NCI-H226 (cell line): ENCODE measurements around the gene SPACA5B.
"Not testable (repeated sequence)": the region's sequence is repeated elsewhere in the genome, so short reads cannot be mapped to it uniquely, and the experiment has no call there.

Experiments used
- DNase-seq: peaks from one replicate; pipeline ENCODE4 v3.0.0-alpha.2; 2015

Gene SPACA5B

DNA sequence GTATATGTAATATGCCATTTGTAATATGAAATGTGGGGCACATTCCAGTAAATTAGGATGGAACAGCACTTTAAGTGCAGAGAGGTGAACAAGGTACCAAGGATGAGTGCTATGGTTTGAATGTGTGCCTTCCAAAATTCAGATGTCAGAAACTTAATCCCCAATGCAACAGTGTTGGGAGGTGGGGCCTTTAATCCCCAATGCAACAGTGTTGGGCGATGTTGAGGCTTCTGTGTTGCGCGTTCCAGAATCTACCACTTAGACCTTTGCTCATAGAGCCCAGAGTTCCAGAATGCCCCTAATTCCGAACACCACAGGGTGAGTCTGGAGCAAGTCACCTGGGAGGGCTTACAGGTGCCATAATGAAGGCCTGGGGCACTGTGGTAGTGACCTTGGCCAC is at the start of gene SPACA5B:
TSS of gene SPACA5B (plus strand) at position 301 of the 400 bp plus-strand sequence. CDS start at position 363, 62 bp downstream.
- not testable (repeated sequence) for DNase-seq

GRCh38 chrX:48083212-48083611 is 47.2 kb upstream of the SPACA5B start:
- DNase-seq = no peak

DNA sequence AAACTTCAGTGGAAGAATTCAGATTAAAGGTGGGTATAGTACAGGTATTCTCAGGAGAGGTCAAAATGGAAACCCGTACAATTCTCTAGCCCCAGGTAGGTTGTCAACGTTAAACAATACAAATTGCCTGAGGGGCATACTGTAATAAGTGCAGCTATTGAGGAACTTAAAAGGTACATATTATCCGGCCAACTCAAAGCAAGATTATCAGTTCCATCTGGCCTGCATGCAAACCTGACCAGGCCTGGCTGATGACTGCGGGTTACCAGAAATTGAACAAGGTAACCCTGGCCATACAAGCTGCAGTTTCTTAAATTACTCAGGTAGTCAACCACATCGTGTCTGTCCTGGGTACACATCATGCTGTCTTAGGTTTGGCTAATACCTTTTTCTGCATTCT is 46.7 kb upstream of the SPACA5B start:
- DNase-seq = no peak

DNA sequence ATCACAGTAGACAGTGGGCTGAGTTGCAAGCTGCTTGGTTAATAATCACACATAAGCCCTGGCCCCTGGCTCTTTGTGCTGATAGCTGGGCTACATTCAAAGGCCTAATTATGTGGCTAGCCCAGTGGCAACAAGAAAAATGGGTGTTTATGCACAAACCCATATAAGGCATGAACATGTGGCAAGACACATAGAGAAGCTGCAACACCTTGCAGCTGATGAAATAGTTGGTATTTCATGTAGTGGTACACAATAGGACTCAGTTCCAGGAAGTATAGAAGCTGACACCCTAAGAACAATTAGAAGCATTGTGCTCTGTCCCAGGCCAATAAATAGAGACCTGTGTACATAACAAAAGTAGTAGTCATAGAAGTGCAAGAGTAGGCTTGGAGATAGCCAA is 44.3 kb upstream of the SPACA5B start:
- DNase-seq = no peak

- no peak for DNase-seq
Observed at GRCh38 chrX:48090123-48090522, 40.3 kb upstream of the SPACA5B start.

- DNase-seq = not testable (repeated sequence)
Observed at GRCh38 chrX:48092558-48092957, 37.9 kb upstream of the SPACA5B start.

DNA sequence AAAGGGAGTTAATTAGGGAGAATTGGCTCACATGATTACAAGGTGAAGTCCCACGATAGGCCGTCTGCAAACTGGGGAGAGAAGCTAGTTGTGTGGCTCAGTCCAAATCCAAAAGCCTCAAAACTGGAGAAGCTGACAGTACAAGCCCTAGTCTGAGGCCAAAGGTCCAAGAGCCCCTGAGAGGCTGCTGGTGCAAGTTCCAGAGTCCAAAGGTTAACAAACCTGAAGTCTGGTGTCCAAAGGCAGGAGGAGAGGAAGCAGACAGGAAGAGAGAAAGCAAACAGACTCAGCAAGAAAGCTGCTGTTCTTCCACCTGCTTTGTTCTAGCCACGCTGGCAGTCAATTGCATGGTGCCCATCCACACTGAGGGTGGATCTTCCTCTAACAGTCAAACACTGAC is 29.0 kb upstream of the SPACA5B start:
- DNase-seq = no peak

- no peak for DNase-seq
Observed at GRCh38 chrX:48102874-48103374, 27.5 kb upstream of the SPACA5B start.

GRCh38 chrX:48107717-48108116 is 22.7 kb upstream of the SPACA5B start:
- DNase-seq = no peak

GRCh38 chrX:48125286-48125685 is 5.1 kb upstream of the SPACA5B start:
- DNase-seq = not testable (repeated sequence)

DNA sequence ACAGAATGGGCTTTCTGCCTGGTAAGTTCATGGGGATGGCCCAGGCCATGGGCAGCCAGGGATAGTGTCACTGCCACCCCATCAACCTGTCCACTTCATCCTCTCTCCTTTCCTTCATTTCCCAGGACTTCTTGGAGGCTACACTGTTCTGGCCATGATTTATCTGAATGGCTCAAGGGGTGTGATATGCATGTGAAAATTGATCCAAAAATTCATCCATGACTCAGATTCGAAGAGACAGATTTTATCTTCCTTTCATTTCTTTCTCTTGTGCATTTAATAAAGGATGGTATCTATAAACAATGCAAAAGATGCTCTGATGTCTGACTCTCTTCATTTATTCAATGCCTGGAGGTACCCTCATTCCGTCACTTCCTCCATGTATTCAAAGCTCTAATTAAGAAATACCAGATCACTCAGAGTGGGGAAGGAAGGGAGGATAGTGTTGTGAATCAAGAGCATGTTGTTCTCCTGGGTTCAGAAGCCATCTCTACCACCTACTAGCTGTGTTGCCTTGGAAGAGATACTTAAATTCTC is 1.9 kb downstream of the SPACA5B start:
- not testable (repeated sequence) for DNase-seq

DNA sequence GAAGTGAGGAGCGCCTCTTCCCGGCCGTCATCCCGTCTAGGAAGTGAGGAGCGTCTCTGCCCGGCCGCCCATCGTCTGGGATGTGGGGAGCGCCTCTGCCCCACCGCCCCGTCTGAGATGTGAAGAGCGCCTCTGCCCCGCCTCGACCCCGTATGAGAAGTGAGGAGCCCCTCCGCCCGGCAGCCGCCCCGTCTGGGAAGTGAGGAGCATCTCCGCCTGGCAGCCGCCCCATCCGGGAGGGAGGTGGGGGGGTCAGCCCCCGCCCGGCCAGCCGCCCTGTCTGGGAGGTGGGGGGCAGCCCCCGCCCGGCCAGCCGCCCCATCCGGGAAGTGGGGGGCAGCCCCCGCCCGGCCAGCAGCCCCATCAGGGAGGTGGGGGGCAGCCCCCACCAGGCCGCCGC is 8.7 kb downstream of the SPACA5B start:
- not testable (repeated sequence) for DNase-seq

GRCh38 chrX:48141810-48142508 is 11.5 kb downstream of the SPACA5B start:
- not testable (repeated sequence) for DNase-seq

GRCh38 chrX:48142697-48143096 is 12.3 kb downstream of the SPACA5B start:
- DNase-seq = not testable (repeated sequence)

DNA sequence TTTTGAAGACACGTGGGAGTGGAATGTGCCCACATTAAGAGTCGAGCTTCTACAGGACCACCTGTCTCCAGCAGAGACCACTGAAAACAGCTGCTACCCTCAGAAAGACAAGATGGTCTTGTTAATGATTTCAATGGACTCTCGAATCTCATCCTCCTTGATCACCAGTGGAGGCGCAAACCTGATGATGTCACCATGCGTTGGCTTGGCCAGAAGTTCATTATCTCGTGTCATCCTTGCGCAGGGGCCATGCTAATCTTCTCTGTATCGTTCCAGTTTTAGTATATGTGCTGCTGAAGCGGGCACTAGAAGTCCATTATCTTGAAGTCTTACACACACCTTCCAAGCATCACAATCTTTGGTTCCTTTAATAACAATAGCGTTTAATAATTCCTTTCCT is 23.3 kb downstream of the SPACA5B start:
- DNase-seq = no peak

- DNase-seq = no peak
Observed at GRCh38 chrX:48154796-48155195, 24.4 kb downstream of the SPACA5B start.

GRCh38 chrX:48156014-48156413 is 25.6 kb downstream of the SPACA5B start:
- DNase-seq = no peak

DNA sequence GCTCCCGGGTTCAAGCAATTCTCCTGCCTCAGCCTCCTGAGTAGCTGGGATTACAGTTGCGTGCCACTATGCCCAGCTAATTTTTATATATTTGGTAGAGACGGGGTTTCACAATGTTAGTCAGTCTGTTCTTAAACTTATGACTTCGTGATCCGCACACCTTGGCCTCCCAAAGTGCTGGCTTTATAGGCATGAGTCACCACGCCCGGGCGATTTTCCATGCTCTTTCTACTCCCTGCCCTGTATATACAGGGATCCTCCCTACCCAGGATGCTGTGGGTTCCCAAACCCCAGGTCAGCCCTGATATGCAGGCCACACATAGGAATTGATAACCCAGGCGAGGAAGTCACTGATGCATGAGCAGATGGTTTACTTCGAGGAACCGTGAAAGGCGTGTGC is 34.8 kb downstream of the SPACA5B start:
- DNase-seq = peak; percentile 1

- not testable (repeated sequence) for DNase-seq
Observed at GRCh38 chrX:48166322-48166721, 35.9 kb downstream of the SPACA5B start.

GRCh38 chrX:48179691-48180090 is 49.3 kb downstream of the SPACA5B start:
- DNase-seq = peak; percentile 1

GRCh38 chrX:48180811-48181210 is 50.4 kb downstream of the SPACA5B start:
- DNase-seq = no peak

DNA sequence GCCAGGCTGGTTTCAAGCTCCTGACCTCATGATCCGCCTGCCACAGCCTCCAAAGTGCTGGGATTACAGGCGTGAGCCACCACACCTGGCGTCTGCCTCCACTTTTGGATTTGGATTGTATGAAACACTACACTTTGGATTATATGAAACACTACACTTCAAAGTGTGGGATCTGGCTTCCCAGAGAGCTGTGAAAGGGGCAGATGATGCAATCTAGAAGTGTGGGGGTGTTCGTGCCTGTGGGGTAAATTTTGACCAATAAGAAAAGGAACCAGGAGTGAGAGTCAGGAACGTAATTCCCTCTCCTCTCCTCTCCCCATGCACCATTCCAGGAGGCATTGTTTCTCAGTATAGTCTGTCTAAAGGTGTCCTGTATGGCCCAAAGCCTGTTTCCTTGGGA is 51.5 kb downstream of the SPACA5B start:
- DNase-seq = not testable (repeated sequence)
